Stimulated activated naive CD8-positive, alpha-beta T cell treated with anti-CD3 and anti-CD28 coated beads, Interleukin-15, Interleukin-2, amounts not matched to agents 100 ng/mL and 50 ng/mL, for 24 hours (primary cell): ENCODE results near the gene IGHMBP2.

Experiments
- H3K27ac Mint-ChIP-seq: one replicate; pipeline ENCODE4 v1.8.0; 2021; ENCODE audit warnings: mild to moderate bottlenecking, mixed read lengths
- H3K27me3 Mint-ChIP-seq: one replicate; pipeline ENCODE4 v1.8.0; 2021; ENCODE audit warnings: mixed read lengths
- H3K36me3 Mint-ChIP-seq: one replicate; pipeline ENCODE4 v1.8.0; 2021; ENCODE audit warnings: low read depth, mixed read lengths
- H3K4me1 Mint-ChIP-seq: one replicate; pipeline ENCODE4 v1.8.0; 2021; ENCODE audit warnings: low read depth, mixed read lengths
- H3K4me3 Mint-ChIP-seq: one replicate; pipeline ENCODE4 v1.8.0; 2021; ENCODE audit warnings: mild to moderate bottlenecking, mixed read lengths
- H3K9me3 Mint-ChIP-seq: one replicate; pipeline ENCODE4 v1.8.0; 2021; ENCODE audit warnings: mixed read lengths

The IGHMBP2 gene

DNA sequence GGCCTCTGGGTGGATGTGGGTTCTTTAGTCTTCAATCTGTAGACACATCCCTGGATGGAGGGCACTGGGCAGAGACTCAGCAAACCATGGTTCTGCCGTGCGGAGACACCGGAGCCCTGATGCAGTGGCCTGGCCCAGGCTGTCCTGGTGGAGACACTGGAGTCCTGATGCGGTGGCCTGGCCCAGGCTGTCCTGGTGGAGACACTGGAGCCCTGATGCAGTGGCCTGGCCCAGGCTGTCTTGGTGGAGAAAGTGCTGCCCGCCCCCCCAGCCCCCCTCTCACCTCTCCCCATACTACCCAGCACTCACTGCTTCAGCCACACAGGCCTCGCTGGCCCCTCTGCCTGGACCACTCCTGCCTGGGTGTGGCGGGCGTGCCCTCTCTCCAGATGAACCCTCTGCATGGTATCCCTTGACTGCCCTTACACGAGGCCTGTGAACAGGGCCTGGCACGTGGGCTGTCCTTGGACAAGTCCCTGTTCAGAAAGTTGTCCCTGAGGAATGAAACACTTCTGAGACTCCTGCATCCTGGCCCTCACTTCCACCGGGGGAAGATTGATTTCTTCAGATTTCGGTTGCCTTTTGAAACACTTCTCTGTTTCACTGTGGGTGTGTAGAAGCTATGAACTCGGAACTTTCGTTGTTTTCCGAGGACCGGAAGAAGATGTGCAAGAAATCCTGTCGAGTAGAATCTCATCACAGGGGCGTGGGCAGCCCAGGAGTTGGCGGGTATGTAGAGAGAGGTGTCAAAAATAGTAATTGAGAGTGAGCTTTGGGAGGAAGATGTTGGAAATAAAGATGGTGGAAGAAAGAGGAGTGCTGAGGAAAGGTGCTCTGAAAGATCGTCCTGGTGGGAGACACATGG is 26.2 kb downstream of the IGHMBP2 start:
- H3K27me3 Mint-ChIP-seq: no peaks in the 10 kb centered on the region
- no peaks in the 10 kb centered on the region for H3K4me1 Mint-ChIP-seq
- peaks cover 58% of the 10 kb centered on the region for H3K36me3 Mint-ChIP-seq
- no peak overlapping the region for H3K4me3 Mint-ChIP-seq
- no peak overlapping the region for H3K27ac Mint-ChIP-seq
- H3K9me3 Mint-ChIP-seq: peaks cover 9% of the 10 kb centered on the region

DNA sequence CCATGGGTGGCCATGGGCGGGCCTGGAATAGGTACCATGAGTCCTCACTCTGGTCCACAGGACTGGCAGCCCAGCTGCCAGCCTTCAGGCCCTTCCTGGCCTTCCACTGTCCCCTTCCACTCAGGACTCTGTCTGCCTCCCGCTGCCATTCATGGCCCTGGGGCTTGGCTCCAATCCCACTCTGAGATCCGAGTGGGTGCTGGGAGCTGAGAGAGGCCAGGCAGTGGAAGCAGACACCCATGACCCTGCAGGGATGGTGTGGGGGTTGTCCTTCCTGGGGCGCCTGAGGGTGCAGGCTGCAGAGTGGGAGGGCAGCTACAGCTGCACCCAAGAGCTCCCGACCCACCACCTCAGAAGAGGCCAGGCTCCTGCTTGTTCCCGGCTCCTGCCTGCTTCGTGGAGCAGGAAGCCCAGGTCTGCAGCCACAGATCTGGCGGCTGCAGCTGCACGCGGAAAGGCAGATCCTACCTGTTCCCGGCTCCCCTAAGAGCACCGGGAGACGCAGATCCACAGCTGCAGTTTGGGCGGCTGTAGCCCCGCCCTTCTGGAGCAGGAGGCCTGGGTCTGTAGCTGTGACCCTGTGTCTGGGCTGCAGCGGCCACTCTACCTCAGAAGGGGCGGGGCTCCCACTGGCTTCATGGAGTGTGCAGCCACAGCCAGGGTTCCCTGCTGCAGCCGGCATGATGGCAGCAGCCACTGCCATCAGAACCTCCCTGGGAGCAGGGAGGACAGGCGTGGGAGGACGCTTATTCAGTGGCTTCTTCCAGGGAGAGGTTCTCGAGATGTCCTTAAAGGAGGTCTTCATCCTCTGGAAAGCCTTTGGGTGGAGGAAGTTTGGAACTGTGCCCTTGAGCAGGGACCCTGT is 27.5 kb downstream of the IGHMBP2 start:
- Mint-ChIP-seq H3K9me3 (no peaks in the 10 kb centered on the region), H3K36me3 (peaks cover 45% of the 10 kb centered on the region), H3K27ac (peak overlapping the region; percentile 11)

DNA sequence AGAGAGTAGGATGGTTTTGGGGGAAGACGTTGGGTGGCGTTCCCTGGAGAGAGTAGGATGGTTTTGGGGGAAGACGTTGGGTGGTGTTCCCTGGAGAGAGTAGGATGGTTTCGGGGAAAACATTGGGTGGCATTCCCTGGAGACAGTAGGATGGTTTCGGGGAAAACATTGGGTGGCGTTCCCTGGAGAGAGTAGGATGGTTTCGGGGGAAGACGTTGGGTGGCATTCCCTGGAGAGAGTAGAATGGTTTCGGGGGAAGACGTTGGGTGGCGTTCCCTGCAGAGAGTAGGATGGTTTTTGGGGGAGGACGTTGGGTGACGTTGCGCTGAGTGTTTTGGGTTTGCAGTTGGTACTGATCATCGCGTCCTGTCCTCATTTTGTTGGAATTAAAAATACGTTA is 28.2 kb downstream of the IGHMBP2 start:
- Mint-ChIP-seq H3K27ac (no peak overlapping the region), H3K9me3 (no peaks in the 10 kb centered on the region), H3K4me1 (no peaks in the 10 kb centered on the region), H3K36me3 (peaks cover 38% of the 10 kb centered on the region), H3K27me3 (no peaks in the 10 kb centered on the region), H3K4me3 (no peak overlapping the region)

More for the DNA sequence above, 27.5 kb downstream of the IGHMBP2 start:
- no peaks in the 10 kb centered on the region for H3K27me3 Mint-ChIP-seq
- no peak overlapping the region for H3K4me3 Mint-ChIP-seq
- no peaks in the 10 kb centered on the region for H3K4me1 Mint-ChIP-seq

DNA sequence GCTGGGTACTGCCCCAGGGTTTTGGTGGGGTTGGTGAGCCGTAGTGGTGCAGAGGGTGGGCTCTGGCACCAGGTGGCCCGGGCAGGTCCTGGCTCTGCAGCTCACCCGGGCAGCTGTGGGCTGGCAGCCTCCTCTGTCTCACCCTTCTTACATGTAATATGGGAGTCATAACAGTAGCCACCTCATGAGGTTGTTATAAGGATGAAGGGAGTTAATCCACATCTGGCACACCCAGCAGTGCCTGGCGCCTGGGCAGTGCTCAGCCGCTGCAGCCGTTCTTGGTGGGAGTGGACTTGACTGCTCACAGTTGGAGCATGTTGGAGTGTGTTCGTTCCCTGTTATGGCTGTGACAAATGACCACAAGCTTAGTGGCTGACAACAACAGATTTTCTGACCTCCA is 28.7 kb downstream of the IGHMBP2 start:
- no peak overlapping the region for H3K27ac Mint-ChIP-seq
- H3K36me3 Mint-ChIP-seq: peaks cover 33% of the 10 kb centered on the region
- H3K9me3 Mint-ChIP-seq: no peaks in the 10 kb centered on the region
- H3K4me1 Mint-ChIP-seq: no peaks in the 10 kb centered on the region
- H3K27me3 Mint-ChIP-seq: no peaks in the 10 kb centered on the region
- no peak overlapping the region for H3K4me3 Mint-ChIP-seq

DNA sequence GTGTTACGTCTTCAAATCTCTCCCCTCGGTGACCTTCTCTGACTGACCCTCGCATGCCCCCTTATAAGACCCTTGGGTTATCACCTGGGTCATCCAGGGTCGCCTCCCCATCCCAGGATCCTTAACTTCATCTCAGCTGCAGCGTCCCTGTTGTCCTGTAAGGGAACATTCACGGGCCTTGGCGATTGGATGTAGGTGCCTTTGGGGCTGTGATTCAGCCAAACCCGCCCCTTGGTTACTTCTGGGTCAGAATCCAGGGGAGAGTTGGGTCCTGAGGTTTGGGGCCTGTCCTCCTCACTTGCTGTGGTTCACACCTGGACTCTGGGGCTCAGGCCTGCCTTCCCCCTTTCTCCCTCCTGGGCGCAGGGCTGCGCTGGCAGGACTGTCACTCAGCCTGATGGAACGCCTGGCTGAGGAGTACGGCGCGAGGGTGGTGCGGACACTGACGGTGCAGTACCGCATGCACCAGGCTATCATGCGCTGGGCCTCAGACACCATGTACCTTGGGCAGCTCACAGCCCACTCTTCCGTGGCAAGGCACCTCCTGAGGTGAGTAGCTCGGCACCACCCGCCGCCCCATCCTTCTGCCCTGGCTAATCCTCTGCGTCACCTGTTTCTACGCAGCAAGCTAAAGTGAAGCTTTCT is 29.4 kb downstream of the IGHMBP2 start:
- H3K9me3 Mint-ChIP-seq: no peaks in the 10 kb centered on the region
- H3K36me3 Mint-ChIP-seq: peaks cover 30% of the 10 kb centered on the region
- H3K27ac Mint-ChIP-seq: no peak overlapping the region
- no peaks in the 10 kb centered on the region for H3K4me1 Mint-ChIP-seq
- no peaks in the 10 kb centered on the region for H3K27me3 Mint-ChIP-seq
- no peak overlapping the region for H3K4me3 Mint-ChIP-seq

DNA sequence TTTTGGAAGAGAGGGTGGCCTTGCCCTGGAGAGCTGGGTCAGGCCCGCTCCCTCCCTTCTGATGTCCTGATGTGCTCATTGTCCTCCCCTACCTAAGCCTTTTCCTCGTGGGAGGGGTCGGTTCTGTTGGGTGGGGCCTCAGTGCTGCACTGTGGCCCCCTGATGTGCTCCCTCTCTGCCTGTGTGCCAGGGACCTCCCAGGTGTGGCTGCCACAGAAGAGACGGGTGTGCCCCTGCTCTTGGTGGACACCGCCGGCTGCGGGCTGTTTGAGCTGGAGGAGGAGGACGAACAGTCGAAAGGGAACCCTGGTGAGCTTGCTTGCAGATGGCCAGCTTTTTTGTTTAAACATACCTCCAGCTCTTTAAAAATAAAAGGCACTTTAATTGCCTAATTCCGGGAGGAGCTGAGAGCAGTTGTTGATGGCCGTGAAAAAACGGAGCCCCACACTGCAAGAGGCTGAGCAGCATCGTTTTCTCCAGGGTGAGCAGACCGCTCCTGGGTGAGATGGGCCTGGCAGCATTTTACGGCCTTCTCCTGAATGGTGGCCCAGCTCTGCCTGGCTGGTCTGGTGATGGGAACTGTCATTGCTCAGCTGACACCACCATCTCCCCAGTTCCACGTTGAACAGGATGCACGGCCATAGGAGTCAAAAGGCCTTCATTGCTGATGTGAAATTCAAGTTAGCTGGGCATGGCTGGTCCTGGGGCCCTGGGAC is 30.1 kb downstream of the IGHMBP2 start:
- peaks cover 27% of the 10 kb centered on the region for H3K36me3 Mint-ChIP-seq
- no peak overlapping the region for H3K4me3 Mint-ChIP-seq
- H3K9me3 Mint-ChIP-seq: no peaks in the 10 kb centered on the region
- H3K27me3 Mint-ChIP-seq: no peaks in the 10 kb centered on the region
- no peaks in the 10 kb centered on the region for H3K4me1 Mint-ChIP-seq
- no peak overlapping the region for H3K27ac Mint-ChIP-seq

DNA sequence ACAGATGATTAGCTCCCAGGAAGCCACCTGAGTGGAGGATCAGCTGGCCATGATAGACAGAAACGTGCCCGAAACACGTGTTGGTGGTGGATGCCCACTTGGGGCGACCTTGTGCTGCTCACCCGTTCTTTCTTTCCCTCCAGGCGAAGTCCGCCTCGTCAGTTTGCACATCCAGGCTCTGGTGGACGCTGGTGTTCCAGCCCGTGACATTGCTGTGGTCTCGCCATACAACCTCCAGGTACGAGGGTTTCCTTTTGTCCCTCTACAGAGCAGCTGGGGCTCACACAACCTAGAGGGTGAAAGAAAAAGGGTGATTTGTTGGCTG is 30.6 kb downstream of the IGHMBP2 start:
- no peaks in the 10 kb centered on the region for H3K4me1 Mint-ChIP-seq
- H3K36me3 Mint-ChIP-seq: peaks cover 22% of the 10 kb centered on the region
- H3K27ac Mint-ChIP-seq: no peak overlapping the region
- no peaks in the 10 kb centered on the region for H3K27me3 Mint-ChIP-seq
- H3K4me3 Mint-ChIP-seq: no peak overlapping the region
- no peaks in the 10 kb centered on the region for H3K9me3 Mint-ChIP-seq

DNA sequence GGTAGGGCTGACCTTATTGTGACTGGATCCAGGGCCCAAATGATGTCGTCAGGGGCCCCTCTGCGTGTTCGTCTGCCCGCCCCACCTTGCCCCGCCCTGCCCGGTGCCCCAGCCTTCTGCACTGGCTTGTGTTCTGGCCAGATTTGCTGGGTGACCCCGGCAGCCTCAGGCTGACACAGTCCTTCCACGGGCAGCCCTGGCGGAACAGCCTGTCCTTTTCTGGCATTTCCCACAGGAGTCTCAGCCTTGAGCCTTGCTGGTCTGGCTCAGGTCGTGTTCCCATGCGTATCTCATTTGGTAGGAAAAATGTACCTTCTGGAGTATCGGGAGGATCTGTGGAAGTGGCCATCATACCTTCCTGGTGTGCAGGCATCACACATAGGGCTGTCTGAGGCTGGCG is 31.0 kb downstream of the IGHMBP2 start:
- Mint-ChIP-seq H3K27ac (no peak overlapping the region), H3K9me3 (no peaks in the 10 kb centered on the region), H3K4me1 (no peaks in the 10 kb centered on the region), H3K27me3 (no peaks in the 10 kb centered on the region), H3K36me3 (peaks cover 18% of the 10 kb centered on the region), H3K4me3 (no peak overlapping the region)

DNA sequence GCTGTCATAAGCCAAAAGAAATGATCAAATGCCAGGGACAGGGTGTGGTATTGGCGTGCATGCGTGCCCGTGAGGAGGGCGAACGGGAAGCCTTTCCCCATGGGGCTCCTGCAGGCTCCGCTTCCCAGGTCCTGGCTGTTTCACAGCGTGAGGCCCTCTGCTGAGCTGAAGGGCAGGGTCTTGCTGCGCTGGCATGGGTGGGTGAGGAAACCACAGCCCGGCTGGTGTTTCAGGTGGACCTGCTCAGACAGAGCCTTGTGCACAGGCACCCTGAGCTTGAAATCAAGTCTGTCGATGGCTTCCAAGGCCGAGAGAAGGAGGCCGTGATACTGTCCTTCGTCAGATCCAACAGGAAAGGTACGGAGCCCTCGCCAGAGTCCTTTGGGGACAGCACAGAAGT is 31.4 kb downstream of the IGHMBP2 start:
- Mint-ChIP-seq H3K4me3 (no peak overlapping the region), H3K36me3 (peaks cover 14% of the 10 kb centered on the region), H3K27ac (no peak overlapping the region)

DNA sequence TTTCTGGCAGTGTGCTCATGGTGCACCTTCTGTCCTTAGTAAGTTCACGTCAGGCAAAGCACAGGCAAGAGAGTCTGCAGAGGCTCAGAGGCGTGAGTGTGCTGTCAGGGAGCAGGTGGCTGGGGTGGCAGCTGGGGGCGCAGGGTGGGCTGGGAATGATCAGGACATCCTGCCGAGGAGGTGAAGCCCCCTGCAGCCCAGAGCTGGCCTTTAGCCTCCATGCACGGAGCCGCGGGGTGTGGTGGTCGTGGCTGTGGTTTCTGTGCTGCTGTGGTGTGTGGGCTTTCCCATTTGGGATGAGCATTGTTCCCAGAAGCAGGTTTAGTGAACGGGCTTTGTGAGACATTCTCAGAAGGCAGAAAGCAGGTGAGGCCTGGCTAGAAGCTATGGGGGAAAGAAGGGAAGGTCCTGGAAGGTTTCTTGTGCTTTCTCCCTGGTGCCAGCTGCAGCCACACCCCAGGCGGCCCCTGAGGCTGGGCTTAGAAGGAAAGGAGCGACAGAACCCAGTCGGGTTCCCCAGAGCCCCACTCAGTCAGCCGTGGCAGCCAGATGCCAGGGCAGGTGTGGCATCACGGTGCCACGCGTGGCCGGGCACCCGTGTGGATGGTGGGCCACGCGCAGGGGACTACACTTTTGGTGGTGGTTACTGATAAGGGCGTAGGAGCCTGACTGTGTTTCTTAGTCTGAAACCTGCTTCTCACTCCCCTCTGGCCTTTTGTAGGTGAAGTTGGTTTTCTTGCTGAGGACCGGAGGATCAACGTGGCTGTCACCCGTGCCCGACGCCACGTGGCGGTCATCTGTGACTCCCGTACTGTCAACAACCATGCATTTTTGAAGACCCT is 32.0 kb downstream of the IGHMBP2 start:
- Mint-ChIP-seq H3K27ac (no peak overlapping the region), H3K36me3 (peaks cover 8% of the 10 kb centered on the region), H3K4me1 (no peaks in the 10 kb centered on the region), H3K9me3 (no peaks in the 10 kb centered on the region), H3K4me3 (no peak overlapping the region), H3K27me3 (no peaks in the 10 kb centered on the region)

More for the DNA sequence above, 31.4 kb downstream of the IGHMBP2 start:
- Mint-ChIP-seq H3K9me3 (no peaks in the 10 kb centered on the region), H3K4me1 (no peaks in the 10 kb centered on the region), H3K27me3 (no peaks in the 10 kb centered on the region)

DNA sequence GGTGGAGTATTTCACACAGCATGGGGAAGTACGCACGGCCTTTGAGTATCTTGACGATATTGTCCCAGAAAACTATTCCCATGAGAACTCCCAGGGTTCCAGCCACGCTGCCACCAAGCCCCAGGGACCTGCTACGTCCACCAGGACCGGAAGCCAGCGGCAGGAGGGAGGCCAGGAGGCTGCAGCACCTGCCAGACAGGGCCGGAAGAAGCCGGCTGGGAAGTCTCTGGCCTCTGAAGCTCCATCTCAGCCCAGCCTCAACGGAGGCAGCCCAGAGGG is 32.6 kb downstream of the IGHMBP2 start:
- no peaks in the 10 kb centered on the region for H3K9me3 Mint-ChIP-seq
- H3K36me3 Mint-ChIP-seq: peaks cover 8% of the 10 kb centered on the region
- H3K4me3 Mint-ChIP-seq: no peak overlapping the region
- H3K27ac Mint-ChIP-seq: no peak overlapping the region
- H3K4me1 Mint-ChIP-seq: no peaks in the 10 kb centered on the region
- no peaks in the 10 kb centered on the region for H3K27me3 Mint-ChIP-seq

DNA sequence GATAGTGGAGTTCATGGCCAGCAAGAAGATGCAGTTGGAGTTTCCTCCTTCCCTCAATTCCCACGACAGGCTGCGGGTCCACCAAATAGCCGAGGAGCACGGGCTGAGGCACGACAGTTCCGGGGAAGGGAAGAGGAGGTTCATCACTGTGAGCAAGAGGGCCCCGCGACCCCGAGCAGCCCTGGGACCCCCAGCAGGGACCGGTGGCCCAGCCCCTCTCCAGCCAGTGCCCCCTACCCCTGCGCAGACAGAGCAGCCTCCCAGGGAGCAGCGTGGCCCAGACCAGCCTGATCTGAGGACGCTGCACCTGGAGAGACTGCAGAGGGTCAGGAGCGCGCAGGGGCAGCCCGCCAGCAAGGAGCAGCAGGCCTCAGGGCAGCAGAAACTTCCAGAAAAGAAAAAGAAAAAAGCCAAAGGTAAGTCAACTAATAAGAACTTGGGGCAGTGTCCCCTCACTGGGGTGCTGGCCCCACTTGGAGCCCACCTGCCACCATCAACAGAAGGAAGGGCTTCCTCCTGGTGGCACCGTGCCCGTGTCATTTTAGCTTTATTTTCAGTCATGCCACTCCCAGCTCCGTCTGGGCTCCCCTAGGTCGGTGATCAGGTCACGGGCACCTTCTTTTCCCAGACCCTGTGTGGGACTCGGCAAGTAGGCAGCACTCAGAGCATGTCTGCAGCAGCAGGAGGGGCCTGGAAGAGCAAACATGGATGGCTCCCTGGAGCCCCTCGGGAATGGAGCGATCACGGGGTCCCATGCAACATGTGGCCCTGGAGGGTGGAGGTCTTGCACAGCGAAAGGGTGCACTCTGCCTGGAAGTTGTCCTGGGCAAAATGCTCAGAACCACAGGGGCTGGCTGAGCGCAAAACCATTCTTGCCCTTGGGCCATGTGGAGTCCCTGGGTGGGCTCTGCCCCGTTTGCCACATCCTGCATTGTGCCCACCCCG is 33.3 kb downstream of the IGHMBP2 start:
- Mint-ChIP-seq H3K27ac (no peak overlapping the region), H3K36me3 (peaks cover 3% of the 10 kb centered on the region), H3K4me1 (no peaks in the 10 kb centered on the region), H3K9me3 (no peaks in the 10 kb centered on the region), H3K27me3 (no peaks in the 10 kb centered on the region), H3K4me3 (no peak overlapping the region)

DNA sequence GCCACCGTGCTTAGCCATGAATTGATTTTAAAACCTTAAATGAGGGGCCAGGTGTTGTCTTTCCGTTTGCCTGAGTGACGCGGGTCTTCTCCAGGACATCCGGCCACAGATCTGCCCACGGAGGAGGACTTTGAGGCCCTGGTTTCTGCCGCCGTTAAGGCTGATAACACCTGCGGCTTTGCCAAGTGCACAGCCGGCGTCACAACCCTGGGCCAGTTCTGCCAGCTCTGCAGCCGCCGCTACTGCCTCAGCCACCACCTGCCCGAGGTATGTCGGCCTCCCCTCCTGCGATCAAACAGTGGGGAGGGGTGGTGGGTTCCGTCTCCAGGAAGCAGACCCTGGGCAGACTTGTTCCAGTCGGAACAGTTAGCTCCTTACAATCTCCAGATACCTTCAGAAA is 34.4 kb downstream of the IGHMBP2 start:
- no peaks in the 10 kb centered on the region for H3K9me3 Mint-ChIP-seq
- H3K36me3 Mint-ChIP-seq: no peaks in the 10 kb centered on the region
- no peak overlapping the region for H3K4me3 Mint-ChIP-seq
- no peaks in the 10 kb centered on the region for H3K27me3 Mint-ChIP-seq
- no peak overlapping the region for H3K27ac Mint-ChIP-seq
- H3K4me1 Mint-ChIP-seq: no peaks in the 10 kb centered on the region
